Stimulated activated CD8-positive, alpha-beta memory T cell treated with anti-CD3 and anti-CD28 coated beads, Interleukin-12 subunit alpha, Interleukin-12 subunit beta, amount 100 ng/mL, for 1 hour (primary cell): ENCODE data around the gene LRGUK.

Experiments
- DNase-seq: peaks from one replicate; pipeline ENCODE4 v3.0.0-alpha.2; 2020; ENCODE audit warnings: low read depth

Gene LRGUK

DNA sequence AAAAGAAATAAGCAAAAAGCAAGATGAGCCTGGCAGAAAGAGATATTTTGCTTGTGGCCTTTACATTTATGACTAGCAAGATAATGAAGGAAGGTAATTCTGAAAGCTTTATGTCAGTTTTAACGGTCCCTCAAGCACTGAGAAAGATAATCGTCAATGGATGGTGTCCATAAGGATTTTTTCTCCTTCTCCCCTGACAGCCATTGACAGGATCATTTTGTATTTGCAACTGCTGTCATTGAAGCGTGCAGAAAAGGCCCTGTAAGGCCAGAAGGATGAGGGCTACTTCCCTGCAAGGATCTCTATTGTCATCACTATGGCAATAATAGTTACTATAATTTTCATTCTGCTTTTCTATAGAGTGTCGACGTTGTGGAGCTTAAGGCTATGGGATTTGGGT, 994 bp upstream of the LRGUK start:
- DNase-seq, result no peak

DNA sequence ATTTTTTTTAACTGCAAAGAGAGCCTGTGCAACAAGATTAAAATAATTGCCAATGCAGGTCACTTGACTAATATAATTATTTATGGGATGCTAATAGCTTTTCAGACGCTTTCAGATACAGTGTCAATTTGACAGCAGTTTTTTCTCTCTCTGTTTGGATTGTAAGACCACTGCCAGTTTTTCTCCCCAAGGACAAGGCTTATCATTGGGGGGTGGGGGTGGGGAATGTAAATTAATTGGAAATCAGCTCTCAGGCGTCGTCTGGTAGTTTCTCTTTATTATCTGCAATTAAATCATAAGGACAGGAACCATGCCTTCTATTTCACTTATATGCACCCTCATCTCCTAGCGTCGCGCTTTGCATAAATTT, 559 bp upstream of the LRGUK start:
- DNase-seq, result no peak

- no peak for DNase-seq
These were observed 1.7 kb downstream of the LRGUK start for GRCh38 chr7:134128829-134129228.

- DNase-seq, result no peak
These were observed 2.9 kb downstream of the LRGUK start for GRCh38 chr7:134129856-134130523.

DNA sequence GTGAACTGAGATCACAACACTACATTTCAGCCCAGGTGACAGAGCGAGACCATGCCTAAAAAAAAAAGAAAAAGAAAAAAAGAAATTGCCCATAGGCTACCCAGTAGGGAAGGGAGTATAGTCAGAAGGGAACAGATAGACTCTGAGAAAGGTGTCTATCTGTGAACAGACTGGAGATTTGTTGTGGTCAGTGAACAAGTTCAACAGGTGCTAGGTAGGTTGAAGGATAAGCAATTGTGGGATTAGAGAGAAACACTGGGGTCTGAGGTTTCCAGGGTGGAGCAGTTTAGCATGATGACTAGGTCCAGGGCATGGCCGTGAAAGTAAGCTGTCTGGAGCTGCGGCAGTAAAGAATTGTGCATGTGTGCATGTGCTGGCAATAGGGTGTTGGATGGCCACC, 6.9 kb downstream of the LRGUK start:
- no peak for DNase-seq

DNA sequence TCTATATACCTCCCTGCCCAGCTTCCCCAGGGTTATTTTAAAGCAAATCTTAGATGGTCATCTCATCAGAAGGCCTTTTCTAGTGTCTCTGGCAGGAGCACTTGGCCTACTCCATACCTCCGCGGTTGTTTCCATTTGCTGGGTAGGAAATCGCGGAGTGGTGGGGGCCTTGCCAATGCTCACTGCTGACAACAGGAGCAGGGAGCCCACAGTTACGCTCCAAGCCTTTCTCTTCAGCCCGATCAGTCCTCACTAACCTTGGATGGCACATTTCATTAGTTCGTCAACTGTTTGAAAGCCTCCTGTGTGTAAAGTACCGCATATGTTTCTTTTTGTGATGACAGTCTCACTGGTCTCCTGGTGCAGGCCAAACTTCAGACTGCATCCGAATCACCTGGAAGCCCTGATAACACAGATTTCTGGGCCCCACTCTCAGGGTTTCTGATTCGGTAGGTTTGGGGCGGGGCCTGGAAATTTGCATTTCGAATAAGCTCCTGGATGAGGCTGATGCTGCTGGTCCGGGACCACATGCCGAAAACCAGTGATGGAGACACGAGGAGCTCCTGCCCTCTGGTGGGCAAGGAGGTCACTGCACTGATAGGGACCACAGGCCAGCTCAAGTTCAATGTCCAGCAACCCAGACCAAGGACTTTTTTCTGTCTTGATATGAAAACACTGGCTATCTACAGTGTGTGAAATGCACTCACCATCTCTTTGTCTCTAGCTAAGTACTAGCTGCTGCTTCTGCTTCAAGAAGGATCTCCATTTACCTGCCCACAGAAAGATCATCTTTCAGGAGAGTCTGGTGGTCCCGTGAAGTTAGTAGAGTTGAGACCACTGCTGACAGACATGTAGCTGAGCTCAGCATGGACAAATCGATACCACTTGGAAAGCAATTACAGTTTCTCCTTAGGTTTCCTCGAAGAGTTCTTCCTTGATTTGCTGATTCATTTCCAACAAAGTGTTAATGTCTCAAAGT, 14.0 kb downstream of the LRGUK start:
- DNase-seq, result peak; percentile 10

DNA sequence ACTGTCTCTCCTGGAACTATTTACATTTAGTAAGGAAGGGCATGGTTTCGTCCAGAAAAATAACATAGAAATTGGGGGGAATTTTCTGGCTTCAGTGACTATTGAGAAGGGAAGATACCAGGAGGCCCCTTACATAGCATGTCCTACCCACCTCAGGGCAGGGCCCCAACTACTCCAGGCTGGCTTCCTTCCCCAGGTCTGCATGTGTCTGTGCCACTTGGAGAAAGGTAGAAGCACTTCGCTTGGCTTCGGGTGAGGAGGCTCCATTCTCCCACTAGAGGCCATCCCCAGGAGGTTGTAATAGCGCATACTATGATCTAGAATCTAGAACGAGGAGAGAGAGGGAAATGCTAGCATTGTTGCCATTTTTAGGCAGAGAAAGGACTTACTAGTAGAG, 14.7 kb downstream of the LRGUK start:
- DNase-seq, result no peak

DNA sequence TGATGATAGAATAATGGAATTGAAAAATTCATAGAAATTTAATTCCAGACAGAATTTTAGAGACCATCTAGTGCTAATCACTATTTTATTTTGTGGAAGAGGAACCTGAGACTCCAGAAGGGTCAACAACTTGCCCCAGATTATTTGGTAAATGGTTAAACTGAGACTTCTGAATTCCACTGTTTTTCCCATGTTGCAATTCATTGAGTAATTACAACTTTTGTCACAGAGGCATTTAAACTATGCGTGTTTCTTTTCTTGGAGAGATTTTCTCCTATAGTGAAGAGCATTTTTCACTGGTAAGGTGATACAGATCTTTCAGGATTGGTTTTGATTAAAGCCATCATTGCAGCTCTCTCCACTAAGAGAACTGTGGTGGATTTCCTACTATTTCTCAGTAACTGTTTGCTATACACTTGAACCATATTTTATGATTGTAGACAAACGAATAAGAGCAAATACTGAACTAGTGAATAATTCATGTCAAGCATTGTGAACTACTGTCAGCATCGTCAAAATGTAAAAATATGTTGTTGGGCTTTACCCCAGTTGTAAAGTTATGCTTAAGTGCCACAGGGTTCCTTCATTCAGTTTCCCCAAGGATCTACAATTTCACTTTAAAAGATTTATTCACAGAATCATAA, 26.5 kb downstream of the LRGUK start:
- DNase-seq, result no peak

GRCh38 chr7:134154581-134155130, 27.5 kb downstream of the LRGUK start:
- no peak for DNase-seq

DNA sequence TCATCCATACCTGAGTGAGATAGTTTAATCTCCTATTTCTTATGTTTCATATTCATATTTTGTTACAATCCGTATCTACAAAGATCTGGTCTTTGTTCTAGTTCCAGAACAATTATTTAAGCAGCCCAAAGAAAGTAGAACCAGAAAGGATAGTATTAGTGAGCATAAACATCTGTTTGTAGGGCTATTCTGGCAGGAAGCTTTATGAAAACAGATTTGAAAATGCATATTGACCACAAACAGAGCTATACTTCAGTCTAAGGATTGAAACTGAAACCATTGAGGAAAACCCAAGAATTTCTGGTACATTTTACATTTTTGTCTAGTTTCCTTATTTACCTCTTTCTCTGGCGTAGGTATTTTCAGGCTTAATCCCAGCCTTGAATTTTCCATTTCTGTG, 28.1 kb downstream of the LRGUK start:
- DNase-seq, result no peak

DNA sequence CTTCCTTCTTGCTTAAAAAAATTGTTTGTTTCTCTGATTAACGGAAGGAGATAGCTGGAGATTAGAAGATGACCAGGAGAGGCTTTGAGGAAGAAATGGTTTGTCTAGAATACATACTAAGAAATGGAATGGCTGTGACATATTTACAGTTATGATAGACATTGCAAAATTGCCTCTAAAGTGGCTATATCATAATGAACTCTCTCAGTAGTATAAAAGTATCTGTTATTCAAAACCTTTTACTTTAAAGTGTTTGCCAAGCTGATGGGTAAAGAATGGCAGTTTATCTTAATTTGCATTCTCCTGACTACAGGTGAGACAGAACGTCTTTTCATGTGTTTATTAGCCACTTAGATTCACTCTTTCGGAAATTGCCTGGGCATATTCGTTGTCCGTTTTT, 28.7 kb downstream of the LRGUK start:
- no peak for DNase-seq

DNA sequence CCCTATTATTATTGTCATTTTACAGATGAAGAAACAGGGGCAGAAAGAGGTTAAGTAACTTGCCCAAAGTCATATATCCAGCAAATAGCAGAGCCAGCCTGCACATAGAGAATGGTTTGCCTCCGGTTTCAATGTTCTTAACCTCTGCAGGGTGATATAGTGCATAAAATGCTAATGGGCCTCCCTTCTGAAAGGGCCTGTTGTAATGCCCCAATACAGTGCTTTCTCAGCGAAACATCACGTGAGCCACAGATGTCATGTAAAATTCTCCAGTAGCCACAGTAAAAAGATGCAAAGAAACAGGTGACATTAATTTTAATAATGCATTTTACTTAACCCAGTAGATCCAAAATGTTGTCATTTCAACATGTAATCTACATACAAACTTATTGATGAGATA, 38.1 kb downstream of the LRGUK start:
- no peak for DNase-seq

DNA sequence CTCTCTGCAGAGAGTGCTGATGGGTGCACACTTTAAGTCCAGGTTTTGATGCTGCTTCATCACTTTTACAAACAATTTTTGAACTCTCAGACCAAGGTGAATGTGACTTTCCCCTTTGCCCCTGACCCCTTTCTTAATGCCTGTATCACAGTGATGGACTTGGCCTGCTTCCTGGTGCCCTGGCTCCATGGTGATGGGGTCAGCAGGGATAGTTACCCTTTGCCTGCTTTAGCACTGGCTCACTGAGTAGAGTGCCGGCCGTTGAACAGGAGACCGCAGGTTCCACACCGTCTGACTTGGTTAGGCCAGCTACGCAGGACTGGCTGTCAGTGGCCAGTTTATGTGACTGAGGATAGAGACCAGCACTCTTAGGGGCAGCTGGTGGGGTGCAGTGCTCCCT, 40.1 kb downstream of the LRGUK start:
- DNase-seq, result no peak

DNA sequence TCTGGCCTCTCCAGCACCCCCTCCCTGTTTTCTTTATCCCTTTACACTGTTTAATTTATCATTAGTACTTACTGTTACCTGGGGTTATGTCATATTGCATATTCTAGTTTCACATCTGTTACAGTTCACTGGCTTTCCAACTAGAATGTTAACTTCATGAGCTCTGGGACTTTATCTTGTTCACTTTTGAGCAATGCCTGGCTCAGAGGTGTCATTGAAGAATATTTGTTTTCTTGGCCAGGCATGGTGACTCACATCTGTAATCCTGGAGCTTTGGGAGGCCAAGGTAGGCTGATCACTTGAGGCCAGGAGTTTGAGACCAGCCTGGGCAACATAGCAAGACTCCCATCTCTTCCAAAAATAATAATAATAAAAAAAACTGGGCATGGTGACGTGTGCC, 40.7 kb downstream of the LRGUK start:
- no peak for DNase-seq

DNA sequence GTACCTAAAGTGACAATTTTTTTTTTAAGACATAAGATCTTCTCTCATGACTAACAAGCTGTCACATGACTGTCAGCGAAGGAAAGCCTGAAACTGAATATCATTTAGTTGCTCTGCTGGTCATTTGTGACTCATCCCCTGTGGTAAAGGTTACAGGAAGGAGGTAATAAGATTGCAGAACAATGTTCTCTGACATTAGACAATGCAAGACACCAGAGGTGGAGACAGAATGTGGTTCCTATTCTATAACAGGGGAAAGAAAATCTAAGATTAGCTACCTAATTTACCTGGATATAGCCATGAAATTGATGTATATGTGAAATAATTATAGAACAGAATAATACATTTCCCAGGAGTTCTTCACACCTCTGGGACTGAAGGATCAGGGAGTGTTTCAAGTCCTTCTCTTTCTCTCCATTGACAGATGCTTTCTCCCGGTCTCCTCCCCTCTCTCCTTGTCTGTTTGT, 47.7 kb downstream of the LRGUK start:
- DNase-seq, result no peak

DNA sequence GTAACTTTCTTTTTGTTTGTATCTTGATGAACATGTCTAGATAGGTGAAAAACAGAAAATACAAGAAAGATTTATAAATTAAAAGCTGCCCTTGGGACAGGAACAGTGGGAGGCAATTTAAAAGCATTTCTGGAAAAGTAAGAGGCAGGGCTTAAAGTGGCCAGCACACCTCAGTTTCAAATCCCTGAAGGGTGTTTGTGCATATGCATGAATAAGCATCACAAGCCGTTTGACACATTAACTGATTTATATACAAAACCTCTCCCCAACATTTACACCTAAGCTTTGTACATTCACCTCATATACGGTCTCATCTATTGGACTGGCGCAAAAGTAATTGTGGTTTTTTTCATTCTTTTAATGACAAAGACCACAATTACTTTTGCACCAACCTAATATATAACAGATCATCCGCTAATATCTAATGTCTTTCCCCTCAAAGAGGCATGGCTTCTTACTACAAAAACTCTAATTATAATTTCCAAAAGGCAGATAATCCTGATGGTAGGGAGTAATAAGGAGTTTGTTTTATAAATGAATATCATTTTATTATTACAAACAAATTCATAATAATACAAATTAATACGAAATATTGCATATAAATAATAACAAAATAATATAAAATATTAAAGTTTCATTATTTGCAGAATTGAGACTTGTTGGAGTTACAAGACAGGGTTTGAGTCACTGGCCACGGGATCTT, 48.3 kb downstream of the LRGUK start:
- no peak for DNase-seq

GRCh38 chr7:134176037-134176350, 48.9 kb downstream of the LRGUK start:
- no peak for DNase-seq

GRCh38 chr7:134179036-134180011, 52.2 kb downstream of the LRGUK start:
- DNase-seq, result no peak

GRCh38 chr7:134180376-134180775, 53.2 kb downstream of the LRGUK start:
- no peak for DNase-seq

DNA sequence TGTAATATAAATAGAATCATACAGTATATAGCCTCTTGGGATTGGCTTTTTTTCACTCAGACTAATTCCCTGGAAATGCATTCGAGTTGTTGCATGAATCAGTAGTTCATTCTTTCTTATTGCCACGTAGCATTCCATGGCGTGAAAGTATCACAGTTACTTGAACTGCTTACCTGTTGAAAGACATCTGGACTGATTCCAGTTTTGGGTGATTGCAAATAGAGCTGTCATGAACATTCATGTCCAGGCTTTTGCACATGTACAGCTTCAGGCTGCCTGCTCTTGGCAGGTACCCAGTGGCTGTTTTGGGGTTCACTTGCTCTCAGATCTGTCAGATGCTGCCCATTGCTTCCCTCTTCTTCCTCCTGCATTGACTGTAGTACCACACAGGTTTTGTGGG, 54.9 kb downstream of the LRGUK start:
- no peak for DNase-seq

- no peak for DNase-seq
These were observed 57.6 kb downstream of the LRGUK start for GRCh38 chr7:134184767-134185166.
